Activated CD4-positive, alpha-beta T cell treated with anti-CD3 and anti-CD28 coated beads, Interleukin-2, amount 50 U/mL, for 48 hours (primary cell): ENCODE measurements around the gene NOL4L.
"Not testable (repeated sequence)": the region's sequence is repeated elsewhere in the genome, so short reads cannot be mapped to it uniquely, and the experiment has no call there.

Experiments used
- DNase-seq, 2 experiments: peaks; one replicate each; pipeline ENCODE4 v3.0.0-alpha.2; 2020

Gene NOL4L

GRCh38 chr20:32501709-32502108, 83.4 kb downstream of the NOL4L start:
- no peak for DNase-seq

GRCh38 chr20:32497589-32498224, 87.4 kb downstream of the NOL4L start:
- no peak for DNase-seq

GRCh38 chr20:32496811-32497533, 88.2 kb downstream of the NOL4L start:
- no peak for DNase-seq

GRCh38 chr20:32495949-32496348, 89.2 kb downstream of the NOL4L start:
- no peak for DNase-seq

DNA sequence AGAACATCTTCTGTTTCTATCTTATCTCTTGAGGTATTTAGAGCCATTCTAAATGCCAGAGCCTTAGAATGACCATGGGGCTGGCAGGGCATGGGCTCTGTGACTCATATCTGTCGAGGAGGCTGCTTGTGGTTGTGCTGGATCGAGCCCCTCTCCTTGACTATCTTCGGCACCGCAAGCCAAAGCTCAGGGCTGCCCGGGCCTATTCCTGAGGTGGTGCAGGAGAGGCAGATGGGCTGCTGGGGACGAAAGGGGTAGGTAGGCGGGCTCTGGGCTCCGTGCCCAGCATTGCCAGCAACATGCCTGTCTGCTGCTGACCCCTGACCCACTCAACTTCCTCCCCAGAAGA, 89.9 kb downstream of the NOL4L start:
- no peak for DNase-seq

DNA sequence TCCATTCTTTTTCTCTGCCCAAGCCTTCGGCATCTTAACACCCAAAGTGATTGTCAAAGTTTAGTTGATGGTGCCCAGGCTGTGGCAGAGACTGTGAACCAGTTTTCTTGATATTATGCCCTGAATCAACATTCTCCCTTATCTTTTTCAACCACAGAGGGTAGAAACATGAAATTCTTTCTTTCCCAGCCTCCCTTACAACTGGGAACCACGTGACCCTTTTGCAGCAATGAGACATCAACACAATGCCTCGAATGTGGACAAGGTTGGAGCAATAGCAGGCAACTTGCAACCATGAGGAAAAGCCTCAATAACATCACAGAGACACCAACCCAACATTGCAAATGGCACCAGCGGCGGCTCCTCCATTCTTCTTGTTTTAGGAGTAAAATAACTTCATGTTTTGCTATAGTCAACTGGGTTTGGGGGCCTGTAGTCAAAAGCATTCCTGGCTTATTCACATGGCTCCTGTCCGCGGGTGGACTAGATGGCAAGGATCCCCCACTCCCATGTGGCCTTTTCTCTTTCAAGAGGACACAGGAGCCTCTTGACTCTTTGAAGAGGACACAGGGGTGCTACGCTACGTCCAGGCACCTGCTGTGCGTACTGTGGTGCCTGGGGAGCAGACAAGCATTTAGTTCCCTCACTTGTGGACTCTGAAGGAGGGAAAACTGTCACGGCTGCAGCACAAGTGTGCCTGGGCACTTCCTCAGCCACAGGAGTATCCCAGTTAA, 90.5 kb downstream of the NOL4L start:
- no peak for DNase-seq

GRCh38 chr20:32493356-32493755, 91.8 kb downstream of the NOL4L start:
- DNase-seq: no peak

GRCh38 chr20:32491764-32492151, 93.4 kb downstream of the NOL4L start:
- not testable (repeated sequence) for DNase-seq

- no peak for DNase-seq
Measured at GRCh38 chr20:32490942-32491763, 94.0 kb downstream of the NOL4L start.

DNA sequence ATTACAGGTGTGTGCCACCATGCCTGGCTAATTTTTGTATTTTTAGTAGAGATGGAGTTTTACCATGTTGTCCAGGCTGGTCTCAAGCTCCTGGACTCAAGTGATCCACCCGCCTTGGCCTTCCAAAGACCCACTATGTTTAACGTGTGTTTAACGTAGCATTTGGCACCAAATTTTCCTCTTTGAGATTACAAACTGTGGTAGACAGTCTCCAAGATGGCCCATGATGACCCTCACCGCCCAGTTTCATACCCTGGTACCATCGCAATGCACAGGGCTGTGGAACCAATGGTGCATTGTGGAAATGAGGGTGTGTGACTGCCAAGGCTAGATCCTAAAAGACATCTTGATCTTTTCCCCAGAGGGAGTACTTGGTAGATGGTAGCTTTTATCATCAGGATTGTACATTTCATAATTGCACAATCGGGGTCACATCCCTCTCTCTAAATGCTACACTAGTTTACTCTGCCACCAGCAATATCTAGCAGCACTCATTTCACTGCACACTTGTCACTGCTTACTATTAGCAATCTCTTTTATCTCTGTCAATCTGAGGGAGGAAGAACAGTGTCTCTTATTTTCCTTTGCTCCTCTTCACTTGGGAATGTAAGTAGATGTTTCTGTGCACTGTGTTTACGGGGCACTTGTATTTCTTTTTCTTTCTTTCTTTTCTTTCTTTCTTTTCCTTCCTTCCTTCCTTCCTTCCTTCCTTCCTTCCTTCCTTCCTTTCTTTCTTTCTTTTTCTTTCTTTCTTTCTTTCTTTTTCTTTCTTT, 96.9 kb downstream of the NOL4L start:
- DNase-seq: no peak

DNA sequence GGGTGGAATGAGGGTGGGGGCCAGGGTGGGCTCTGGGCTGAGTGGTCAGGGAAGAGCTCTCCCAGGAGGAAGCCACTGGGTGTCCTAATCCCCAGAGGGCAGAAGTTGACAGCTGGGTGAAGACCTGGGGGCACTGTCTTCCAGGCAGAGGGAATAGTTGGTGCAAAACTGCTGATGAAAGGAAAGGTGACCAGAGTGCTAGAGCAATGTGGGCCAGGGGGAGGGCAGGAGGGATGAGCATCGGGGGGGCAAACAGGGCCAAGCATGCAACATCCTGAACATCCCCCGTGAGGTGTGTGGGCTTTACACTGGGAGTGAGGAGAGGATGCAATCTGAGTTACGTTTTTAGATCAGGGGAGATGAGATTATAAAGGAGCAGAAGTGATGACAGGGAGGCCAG, 97.8 kb downstream of the NOL4L start:
- DNase-seq: no peak

GRCh38 chr20:32485770-32486478, 99.2 kb downstream of the NOL4L start:
- no peak for DNase-seq

- DNase-seq: peak; percentile 80 to 85
Measured at GRCh38 chr20:32484958-32485769, 100.0 kb downstream of the NOL4L start.

- peak; percentile 35 to 42 for DNase-seq
Measured at GRCh38 chr20:32484225-32484957, 100.7 kb downstream of the NOL4L start.

DNA sequence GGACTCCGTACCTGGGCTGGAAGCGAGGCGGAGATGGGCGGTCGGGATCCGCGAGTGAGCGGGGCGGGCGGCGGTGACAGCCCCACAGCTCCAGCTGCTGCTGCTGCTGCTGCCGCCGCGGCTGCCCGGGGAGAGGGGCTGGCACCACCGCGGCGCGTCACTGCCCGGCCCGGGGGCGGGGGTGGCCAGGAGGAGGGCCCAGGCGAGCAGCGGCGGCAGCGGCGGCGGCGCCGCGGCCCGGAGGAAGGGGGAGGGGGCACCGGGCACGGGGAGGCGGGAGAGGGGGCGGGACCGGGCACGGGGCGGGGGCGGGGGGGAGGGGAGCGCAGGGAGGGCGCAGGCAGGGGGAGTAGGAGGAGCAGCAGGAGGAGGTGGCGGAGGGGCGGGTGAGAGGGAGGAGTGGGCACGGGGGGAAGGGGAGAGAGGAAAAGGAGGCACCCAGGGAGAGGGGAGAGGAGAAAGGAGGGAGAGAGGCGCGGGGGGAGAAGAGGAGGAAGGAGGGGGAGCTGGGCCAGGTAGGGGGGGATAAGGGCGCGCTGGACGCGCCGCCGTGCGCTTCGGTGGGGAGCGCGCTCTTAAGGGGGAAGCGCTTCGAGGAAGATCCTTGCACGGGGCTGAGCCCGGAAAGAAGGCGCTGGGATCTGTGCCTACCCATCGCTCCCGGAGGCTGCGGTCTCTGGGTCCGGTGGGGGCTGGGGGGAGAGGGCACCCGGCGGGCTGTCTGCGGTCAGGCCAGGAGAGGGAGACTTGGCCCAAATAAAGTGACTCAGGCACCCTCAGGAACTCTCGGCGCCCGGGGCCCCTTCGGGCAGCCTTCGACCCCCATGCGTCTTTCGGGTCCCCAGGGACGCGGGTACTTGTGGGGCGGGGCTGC, 101.5 kb downstream of the NOL4L start:
- DNase-seq: peak; percentile 53 to 66

DNA sequence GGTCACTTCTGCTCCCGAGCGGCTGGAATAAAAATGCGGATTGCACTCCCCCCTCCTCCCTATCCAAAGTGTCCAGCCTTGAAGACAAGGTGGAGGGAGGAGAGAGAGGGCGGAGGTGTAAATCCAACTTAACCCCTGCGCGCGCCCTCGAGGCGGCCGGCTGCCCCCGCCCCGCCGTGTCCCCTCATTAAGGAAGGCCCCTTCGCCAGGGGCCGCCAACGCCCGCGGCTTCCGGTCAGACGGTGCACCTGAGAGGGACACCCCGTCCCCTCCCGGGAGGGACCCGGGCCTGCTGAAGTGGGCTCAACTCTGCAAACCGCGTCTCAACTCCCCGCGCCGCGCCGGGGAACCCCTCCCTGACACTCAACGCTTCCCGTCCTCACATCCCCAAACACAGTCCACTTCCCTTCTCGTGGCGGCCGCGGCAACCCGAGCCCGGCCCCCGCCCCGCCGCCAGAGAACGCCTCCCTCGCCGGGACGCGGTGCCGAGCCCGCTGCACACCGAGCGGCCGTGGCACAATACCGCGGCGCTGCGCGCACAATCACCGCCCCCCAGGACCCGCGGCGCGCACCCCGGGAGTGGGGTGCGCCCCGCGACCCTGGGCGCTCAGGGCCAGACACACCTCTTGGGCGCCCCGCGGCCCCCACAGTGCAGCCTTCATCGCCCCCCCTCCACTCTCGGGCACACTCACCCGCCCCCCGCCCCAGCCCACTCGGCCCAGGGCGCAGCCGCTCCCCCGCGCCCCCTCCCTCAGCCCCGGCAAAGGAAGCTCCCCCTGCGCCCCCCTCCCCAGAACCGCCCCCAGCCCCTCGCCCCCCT, 102.5 kb downstream of the NOL4L start:
- peak; percentile 16 to 42 for DNase-seq

GRCh38 chr20:32482143-32482441, 103.0 kb downstream of the NOL4L start:
- no peak for DNase-seq
